Liver (tissue), 9 donors: ENCODE measurements around the gene MGAT4A. TPM values are rescaled to one million over a fixed set of nuclear protein-coding genes. Genes with fewer than 3 reads are reported as not detected.

ENCODE experiments used
- DNase-seq: peaks from one replicate; pipeline ENCODE4 v3.0.0-alpha.2; 2017; ENCODE audit warnings: low spot score
- H3K27ac ChIP-seq, 2 donors: one replicate each; pipeline ENCODE4 v1.7.0; 2013; ENCODE audit warnings: inconsistent platforms in 2 of 2, low read length in 2 of 2, control low read depth in 1 of 2, low read depth in 1 of 2, mild to moderate bottlenecking in 1 of 2
- H3K27me3 ChIP-seq, 4 donors: one replicate each; pipeline versions ENCODE4 v1.6.1 to v1.7.0; 2013; ENCODE audit warnings: low read length in 3 of 4, inconsistent platforms in 1 of 4, mild to moderate bottlenecking in 1 of 4, moderate library complexity in 1 of 4; ENCODE audit not compliant: control insufficient read depth in 4 of 4, insufficient read depth in 4 of 4
- H3K36me3 ChIP-seq, 4 donors: one replicate each; pipeline versions ENCODE4 v1.6.1 to v1.7.0; 2013; ENCODE audit warnings: low read length in 3 of 4, mild to moderate bottlenecking in 3 of 4, low read depth in 1 of 4, moderate library complexity in 1 of 4; ENCODE audit not compliant: control insufficient read depth in 4 of 4, insufficient read depth in 3 of 4
- H3K4me1 ChIP-seq, 4 donors: one replicate each; pipeline versions ENCODE4 v1.6.1 to v1.7.0; 2013; ENCODE audit warnings: low read length in 3 of 4, mild to moderate bottlenecking in 3 of 4, moderate library complexity in 1 of 4; ENCODE audit not compliant: control insufficient read depth in 4 of 4, insufficient read depth in 4 of 4
- H3K4me3 ChIP-seq, 3 donors: one replicate each; pipeline versions ENCODE4 v1.6.1 to v1.7.0; 2013; ENCODE audit warnings: low read length in 3 of 3, control low read depth in 1 of 3, low read depth in 1 of 3, mild to moderate bottlenecking in 1 of 3
- H3K9ac ChIP-seq, 2 donors: one replicate each; pipeline ENCODE4 v1.7.0; 2013; ENCODE audit warnings: low read length in 2 of 2, mild to moderate bottlenecking in 2 of 2, moderate library complexity in 2 of 2, control low read depth in 1 of 2, low read depth in 1 of 2
- H3K9me3 ChIP-seq, 4 donors: one replicate each; pipeline versions ENCODE4 v1.6.1 to v1.7.0; 2013; ENCODE audit warnings: low read length in 3 of 4; ENCODE audit not compliant: control insufficient read depth in 4 of 4
- EGR1 ChIP-seq, 2 donors: IDR thresholded peaks; 2 replicates each; pipeline ENCODE4 v1.6.1; 2016 to 2018; ENCODE audit warnings: antibody characterized with exemption in 2 of 2, low read depth in 2 of 2
- FOXA1 ChIP-seq: IDR thresholded peaks from 2 replicates; pipeline ENCODE4 v1.6.1; 2016; ENCODE audit warnings: antibody characterized with exemption
- GABPA ChIP-seq, 2 donors: IDR thresholded peaks in 1 of 2; conservative IDR thresholded peaks in 1 of 2; 2 replicates each; pipeline ENCODE4 v1.6.1; 2016; ENCODE audit warnings: antibody characterized with exemption in 2 of 2, mild to moderate bottlenecking in 1 of 2, moderate library complexity in 1 of 2
- JUND ChIP-seq, 2 donors: IDR thresholded peaks; 2 replicates each; pipeline ENCODE4 v1.6.1; 2016; ENCODE audit warnings: antibody characterized with exemption in 2 of 2
- NR2F2 ChIP-seq: IDR thresholded peaks from 2 replicates; pipeline ENCODE4 v1.6.1; 2016; ENCODE audit warnings: antibody characterized with exemption
- RAD21 ChIP-seq, 2 donors: IDR thresholded peaks; 2 replicates each; pipeline ENCODE4 v1.6.1; 2016; ENCODE audit warnings: antibody characterized with exemption in 2 of 2, mild to moderate bottlenecking in 2 of 2
- RXRA ChIP-seq, 2 donors: IDR thresholded peaks; 2 replicates each; pipeline ENCODE4 v1.6.1; 2017 to 2018; ENCODE audit warnings: antibody characterized with exemption in 2 of 2, mild to moderate bottlenecking in 1 of 2
- WGBS: extraction: QIAGEN DNeasy Blood & Tissue Kit; methylation state at CpG from one replicate; pipeline ENCODE4 v1.1.7; 2013; 5-methylcytosine and 5-hydroxymethylcytosine counted together
- polyA plus RNA-seq, 2 donors: library from polyadenylated mRNA; stranded (reverse) in 1 of 2; unstranded in 1 of 2; fragments of 200-250 nt in 1 of 2; fragments of >200 nt in 1 of 2; fragmentation: Nextera tagmentation in 1 of 2; extraction: Ambion mirVana in 1 of 2; gene quantifications; one replicate each; pipeline versions ENCODE4 v1.2.1 to v1.2.3, GENCODE V29; 2013 to 2015
- total RNA-seq, 2 donors: library from RNA; depleted of rRNA; stranded (reverse); fragments of >200 nt; gene quantifications; one replicate each; pipeline ENCODE4 v1.2.3, GENCODE V29; 2014
- TF ChIP-seq, protein P1 (sequence below): fragments of 150-350 bp; IDR thresholded peaks from 2 replicates; pipeline ENCODE4 v1.5.1; 2017; ENCODE audit warnings: improper control_type of control experiment, low read depth, low read length; ENCODE audit not compliant: missing input control
- donor health status: healthy.
- donor health status: healthy.
- donor health status: healthy.
- donor health status: healthy.
- donor health status: healthy.

MGAT4A gene
- total and polyA plus RNA-seq, 4 donors = 2.7 to 17.3 (median 5.4) TPM

DNA sequence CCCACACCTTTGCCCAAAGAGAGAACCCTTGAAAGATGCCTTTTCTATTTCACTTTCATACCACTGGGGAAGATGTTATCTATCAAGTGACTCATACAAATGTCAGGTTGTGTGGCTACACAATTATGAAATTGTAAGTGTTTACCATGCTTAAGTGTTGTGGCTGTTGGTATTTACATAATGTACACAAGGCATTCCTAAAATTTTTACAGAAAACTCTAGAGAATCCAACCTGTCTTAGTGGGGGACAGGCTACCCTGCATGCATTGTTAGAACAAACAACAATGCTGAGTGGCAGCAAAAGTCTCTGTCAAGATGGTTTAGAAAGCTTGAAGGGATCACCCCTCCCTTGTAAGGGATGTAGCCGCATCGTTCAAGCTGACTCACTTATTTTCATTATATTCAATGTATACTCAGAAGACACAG, 5.5 kb upstream of the MGAT4A start:
- DNase-seq = no peak
- H3K27ac ChIP-seq = no peak overlapping the region
- peaks cover 0 to 10% (median 5%) of the 10 kb centered on the region in 4 donors for H3K4me1 ChIP-seq
- no peaks in the 10 kb centered on the region for H3K36me3 ChIP-seq
- no peak overlapping the region for H3K9ac ChIP-seq
- 90% methylated on average over 2 of the region's 2 CpGs for WGBS
- no peaks in the 10 kb centered on the region for H3K9me3 ChIP-seq
- H3K4me3 ChIP-seq = no peak overlapping the region
- no peak for TF ChIP-seq RAD21 (IDR thresholded peaks at IDR 0.05)
- TF ChIP-seq NR2F2 = no peak
- TF ChIP-seq EGR1 (IDR thresholded peaks at IDR 0.05; ENCODE audit: low read depth in 2 of 2) = no peak
- no peak for TF ChIP-seq RXRA (IDR thresholded peaks at IDR 0.05)
- H3K27me3 ChIP-seq = no peaks in the 10 kb centered on the region

DNA sequence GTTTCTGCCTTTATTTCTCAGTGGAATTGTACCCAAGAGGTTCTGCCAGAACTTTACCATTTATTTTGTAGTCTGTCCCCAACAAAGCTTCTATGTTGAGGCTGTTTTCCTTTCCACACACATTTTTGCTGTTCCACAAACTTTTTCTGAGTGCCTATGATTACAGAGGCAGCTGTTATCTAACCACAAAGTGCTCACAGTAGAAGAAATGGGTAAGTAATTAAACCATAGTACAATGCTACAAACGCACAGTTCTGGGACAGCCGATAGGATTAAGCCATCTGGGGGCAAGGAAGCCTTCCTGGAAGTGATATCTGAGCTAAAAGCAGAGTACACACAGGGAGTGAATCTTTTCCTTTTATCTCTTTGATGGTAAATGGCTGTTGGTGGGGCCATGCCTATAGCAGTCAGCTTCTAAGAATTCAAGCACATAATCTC, 3.9 kb upstream of the MGAT4A start:
- H3K9ac ChIP-seq = no peak overlapping the region
- no peak overlapping the region for H3K27ac ChIP-seq
- H3K4me3 ChIP-seq = no peak overlapping the region
- no peak for DNase-seq
- 48% methylated on average over 2 of the region's 2 CpGs for WGBS
- H3K27me3 ChIP-seq = no peaks in the 10 kb centered on the region
- no peaks in the 10 kb centered on the region for H3K9me3 ChIP-seq
- H3K36me3 ChIP-seq = no peaks in the 10 kb centered on the region
- TF ChIP-seq, protein P1, sequence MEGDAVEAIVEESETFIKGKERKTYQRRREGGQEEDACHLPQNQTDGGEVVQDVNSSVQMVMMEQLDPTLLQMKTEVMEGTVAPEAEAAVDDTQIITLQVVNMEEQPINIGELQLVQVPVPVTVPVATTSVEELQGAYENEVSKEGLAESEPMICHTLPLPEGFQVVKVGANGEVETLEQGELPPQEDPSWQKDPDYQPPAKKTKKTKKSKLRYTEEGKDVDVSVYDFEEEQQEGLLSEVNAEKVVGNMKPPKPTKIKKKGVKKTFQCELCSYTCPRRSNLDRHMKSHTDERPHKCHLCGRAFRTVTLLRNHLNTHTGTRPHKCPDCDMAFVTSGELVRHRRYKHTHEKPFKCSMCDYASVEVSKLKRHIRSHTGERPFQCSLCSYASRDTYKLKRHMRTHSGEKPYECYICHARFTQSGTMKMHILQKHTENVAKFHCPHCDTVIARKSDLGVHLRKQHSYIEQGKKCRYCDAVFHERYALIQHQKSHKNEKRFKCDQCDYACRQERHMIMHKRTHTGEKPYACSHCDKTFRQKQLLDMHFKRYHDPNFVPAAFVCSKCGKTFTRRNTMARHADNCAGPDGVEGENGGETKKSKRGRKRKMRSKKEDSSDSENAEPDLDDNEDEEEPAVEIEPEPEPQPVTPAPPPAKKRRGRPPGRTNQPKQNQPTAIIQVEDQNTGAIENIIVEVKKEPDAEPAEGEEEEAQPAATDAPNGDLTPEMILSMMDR = no peak
- TF ChIP-seq NR2F2 (no peak), GABPA (IDR thresholded peaks at IDR 0.05 in 1 of 2, conservative IDR thresholded peaks at IDR 0.05 in 1 of 2) (no peak)
- H3K4me1 ChIP-seq = peaks cover 0 to 14% (median 9%) of the 10 kb centered on the region in 4 donors

DNA sequence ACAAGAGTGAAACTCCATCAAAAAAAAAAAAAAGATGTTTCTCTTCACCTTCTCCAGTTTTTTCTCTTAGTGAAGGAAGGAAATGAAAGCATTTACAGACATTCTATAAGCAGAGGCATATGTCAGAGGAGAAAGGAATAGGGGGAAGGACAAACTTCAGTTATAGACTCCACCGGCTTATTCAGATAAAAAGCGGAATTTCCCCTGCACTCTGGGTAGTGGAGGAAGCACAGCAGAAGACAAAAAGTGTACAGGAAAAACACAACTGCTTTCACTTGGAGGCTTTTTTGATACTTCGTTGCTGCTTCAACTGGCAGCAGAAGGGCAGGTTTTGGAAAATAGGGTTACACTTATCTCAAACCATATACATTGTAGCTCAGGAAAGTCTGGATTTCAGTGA, 3.2 kb upstream of the MGAT4A start:
- no peak overlapping the region for H3K27ac ChIP-seq
- H3K36me3 ChIP-seq = no peaks in the 10 kb centered on the region
- H3K4me1 ChIP-seq = peaks cover 0 to 20% (median 14%) of the 10 kb centered on the region in 4 donors
- no peaks in the 10 kb centered on the region for H3K9me3 ChIP-seq
- no peaks in the 10 kb centered on the region for H3K27me3 ChIP-seq
- no peak for DNase-seq
- TF ChIP-seq RXRA (IDR thresholded peaks at IDR 0.05) (no peak), FOXA1 (no peak), JUND (IDR thresholded peaks at IDR 0.05) (no peak)
- TF ChIP-seq, protein P1 = no peak
- no peak overlapping the region for H3K4me3 ChIP-seq
- H3K9ac ChIP-seq = no peak overlapping the region
- WGBS = 68% methylated on average over 3 of the region's 3 CpGs
